Epithelial cell of esophagus (primary cell): ENCODE measurements around the gene NANOS1.

Experiments
- DNase-seq: peaks from one replicate; pipeline ENCODE4 v3.0.0; 2010; ENCODE audit warnings: low read depth
- H3K4me3 ChIP-seq: 2 replicates; pipeline ENCODE4 v1.5.1; 2011; ENCODE audit warnings: mild to moderate bottlenecking, low read length, control low read depth
- TF ChIP-seq, protein P1 (sequence below): IDR thresholded peaks from 2 replicates; pipeline ENCODE4 v1.5.1; 2011; ENCODE audit warnings: low read depth, mild to moderate bottlenecking, low read length, control low read depth, inconsistent platforms; ENCODE audit not compliant: insufficient read depth; ENCODE audit errors: missing control alignments

The NANOS1 gene

DNA sequence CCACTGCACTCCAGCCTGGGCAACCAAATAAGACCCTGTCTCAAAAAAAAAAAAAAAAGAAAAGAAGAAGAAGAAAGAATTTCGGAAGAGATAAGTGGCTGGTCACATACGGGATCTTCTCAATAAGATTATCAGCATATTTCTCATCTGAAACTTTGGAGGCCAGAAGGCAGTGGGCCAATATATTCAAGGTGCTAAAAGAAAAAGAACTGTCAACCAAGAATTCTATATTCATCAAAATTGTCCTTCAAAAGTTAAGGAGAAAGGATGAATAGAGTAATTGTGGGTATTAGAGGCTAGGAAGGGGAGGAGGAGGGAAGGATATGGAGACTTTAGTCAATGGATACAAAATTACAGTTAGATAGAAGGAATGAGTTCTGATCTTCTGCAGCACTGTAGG is 43.9 kb upstream of the NANOS1 start:
- DNase-seq = no peak
- no peak overlapping the region for H3K4me3 ChIP-seq
- TF ChIP-seq, protein P1, sequence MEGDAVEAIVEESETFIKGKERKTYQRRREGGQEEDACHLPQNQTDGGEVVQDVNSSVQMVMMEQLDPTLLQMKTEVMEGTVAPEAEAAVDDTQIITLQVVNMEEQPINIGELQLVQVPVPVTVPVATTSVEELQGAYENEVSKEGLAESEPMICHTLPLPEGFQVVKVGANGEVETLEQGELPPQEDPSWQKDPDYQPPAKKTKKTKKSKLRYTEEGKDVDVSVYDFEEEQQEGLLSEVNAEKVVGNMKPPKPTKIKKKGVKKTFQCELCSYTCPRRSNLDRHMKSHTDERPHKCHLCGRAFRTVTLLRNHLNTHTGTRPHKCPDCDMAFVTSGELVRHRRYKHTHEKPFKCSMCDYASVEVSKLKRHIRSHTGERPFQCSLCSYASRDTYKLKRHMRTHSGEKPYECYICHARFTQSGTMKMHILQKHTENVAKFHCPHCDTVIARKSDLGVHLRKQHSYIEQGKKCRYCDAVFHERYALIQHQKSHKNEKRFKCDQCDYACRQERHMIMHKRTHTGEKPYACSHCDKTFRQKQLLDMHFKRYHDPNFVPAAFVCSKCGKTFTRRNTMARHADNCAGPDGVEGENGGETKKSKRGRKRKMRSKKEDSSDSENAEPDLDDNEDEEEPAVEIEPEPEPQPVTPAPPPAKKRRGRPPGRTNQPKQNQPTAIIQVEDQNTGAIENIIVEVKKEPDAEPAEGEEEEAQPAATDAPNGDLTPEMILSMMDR = no peak

DNA sequence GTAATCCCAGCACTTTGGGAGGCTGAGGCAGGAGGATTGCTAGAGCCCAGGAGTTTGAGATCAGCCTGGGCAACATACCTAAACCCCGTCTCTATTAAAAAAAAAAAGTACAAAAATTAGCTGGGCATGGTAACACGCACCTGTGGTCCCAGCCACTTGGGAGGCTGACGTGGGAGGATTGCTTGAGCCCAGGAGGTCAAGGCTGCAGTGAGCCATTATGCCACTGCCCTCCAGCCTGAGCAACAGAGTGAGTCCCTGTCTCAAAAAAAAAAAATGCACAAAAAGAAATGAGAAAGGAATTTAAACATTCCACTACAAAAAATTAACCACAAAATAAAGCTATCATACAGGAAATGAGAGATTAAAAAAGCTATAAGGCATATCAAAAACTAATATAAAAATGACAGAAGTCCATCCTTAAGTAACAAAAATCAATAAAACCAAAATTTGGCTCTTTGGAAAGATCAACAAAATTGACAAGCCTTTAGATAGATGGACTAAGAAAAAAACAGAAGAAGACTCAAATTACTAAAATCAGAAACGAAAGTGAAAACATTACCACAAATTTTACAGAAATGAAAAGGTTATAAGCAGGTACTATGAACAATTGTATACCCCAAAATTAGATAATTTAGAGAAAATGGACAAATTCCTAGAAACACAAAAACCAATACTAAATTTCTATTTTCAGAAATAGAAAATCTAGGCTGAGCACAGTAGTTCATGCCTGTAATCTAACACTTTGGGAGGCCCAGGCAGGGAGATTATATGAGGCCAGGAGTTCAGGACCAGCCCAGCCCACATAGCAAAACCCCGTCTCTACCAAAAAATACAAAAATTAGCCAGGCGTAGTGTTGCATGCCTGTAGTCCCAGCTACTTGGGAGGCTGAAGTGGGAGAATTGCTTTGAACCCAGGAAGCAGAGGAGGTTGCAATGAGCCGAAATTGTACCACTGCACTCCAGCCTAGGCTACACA is 42.4 kb upstream of the NANOS1 start:
- TF ChIP-seq, protein P1 = no peak
- H3K4me3 ChIP-seq = no peak overlapping the region
- no peak for DNase-seq

DNA sequence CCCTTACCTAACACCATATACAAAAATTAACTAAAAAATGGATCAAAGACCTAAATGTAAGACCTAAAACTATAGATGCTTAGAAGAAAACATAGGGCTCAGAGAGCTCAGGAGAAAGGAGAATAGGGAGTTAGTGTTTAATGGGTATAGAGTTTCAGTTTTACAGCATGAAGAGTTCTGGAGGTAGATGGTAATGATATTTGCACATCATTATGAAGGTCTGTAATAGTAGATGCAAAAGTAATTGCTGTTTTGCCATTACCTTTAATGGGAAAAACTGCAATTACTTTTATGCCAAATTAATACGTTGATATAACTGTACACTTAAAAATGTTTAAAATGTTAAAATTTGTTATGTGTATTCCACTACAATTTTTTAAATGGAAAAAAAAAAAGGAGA is 39.2 kb upstream of the NANOS1 start:
- TF ChIP-seq, protein P1 = no peak
- DNase-seq = no peak
- no peak overlapping the region for H3K4me3 ChIP-seq

GRCh38 chr10:118992496-118992895 is 37.0 kb upstream of the NANOS1 start:
- TF ChIP-seq, protein P1 = no peak
- H3K4me3 ChIP-seq = no peak overlapping the region

GRCh38 chr10:118993214-118993613 is 36.3 kb upstream of the NANOS1 start:
- DNase-seq = no peak
- TF ChIP-seq, protein P1 = no peak
- no peak overlapping the region for H3K4me3 ChIP-seq

More at GRCh38 chr10:118992496-118992895, 37.0 kb upstream of the NANOS1 start:
- DNase-seq = no peak

GRCh38 chr10:118994321-118994720 is 35.2 kb upstream of the NANOS1 start:
- DNase-seq = no peak
- TF ChIP-seq, protein P1 = no peak
- no peak overlapping the region for H3K4me3 ChIP-seq
